Measurements from ENCODE around the gene PPP1R15B. TPM values are rescaled to one million over a fixed set of nuclear protein-coding genes. Genes with fewer than 3 reads are reported as not detected.

Gene PPP1R15B
- total and polyA plus RNA-seq, 12 donors, result 6.8 to 58.9 (median 41.8) TPM

- peak in 1 of 7 donors; percentile 6 for DNase-seq
- H3K4me3 ChIP-seq, result no peak overlapping the region
- intact Hi-C loops (cut with DNase I), result loop anchor here in 1 of 2 donors (5.0 kb wide), 1 partner anchor 44 kb away; the partner anchor contains the start of gene PIK3C2B
- 82 to 94% (median 91%) methylated on average over 7 of the region's 7 CpGs for WGBS, 4 donors
- peaks cover 0 to 22% of the 10 kb centered on the region in 2 donors for H3K36me3 ChIP-seq (replicated peaks in 1 of 2)
- no peaks in the 10 kb centered on the region for H3K9me3 ChIP-seq (replicated peaks in 1 of 3)
- no peak for TF ChIP-seq CTCF (IDR thresholded peaks at IDR 0.05)
- no peak for TF ChIP-seq POLR2A (IDR thresholded peaks at IDR 0.05)
- H3K27ac ChIP-seq, result no peak overlapping the region
- H3K27me3 ChIP-seq, result no peaks in the 10 kb centered on the region
- H3K4me1 ChIP-seq (replicated peaks in 1 of 2), result peaks cover 0 to 8% of the 10 kb centered on the region in 2 donors
These were observed 36.8 kb upstream of the PPP1R15B start for GRCh38 chr1:204448344-204448964.

GRCh38 chr1:204447736-204448135 lies 36.1 kb upstream of the PPP1R15B start:
- no peak overlapping the region for H3K27ac ChIP-seq
- H3K36me3 ChIP-seq (replicated peaks in 1 of 2), result peaks cover 0 to 24% of the 10 kb centered on the region in 2 donors
- no peak overlapping the region for H3K4me3 ChIP-seq
- no peaks in the 10 kb centered on the region for H3K27me3 ChIP-seq
- TF ChIP-seq CTCF (IDR thresholded peaks at IDR 0.05), result no peak
- no peak for TF ChIP-seq POLR2A (IDR thresholded peaks at IDR 0.05)
- intact Hi-C loops (cut with DNase I), result loop anchor here (2.0 to 5.0 kb wide), 2 partner anchors 45 to 53 kb away; partner anchors contain the start of gene PIK3C2B (in 1 of the 2)
- peak in 1 of 7 donors; percentile 1 for DNase-seq
- 56 to 74% (median 67%) methylated on average over 4 of the region's 4 CpGs for WGBS, 4 donors
- no peaks in the 10 kb centered on the region for H3K9me3 ChIP-seq (replicated peaks in 1 of 3)
- peaks cover 0 to 15% of the 10 kb centered on the region in 2 donors for H3K4me1 ChIP-seq (replicated peaks in 1 of 2)

GRCh38 chr1:204447190-204447589 lies 35.6 kb upstream of the PPP1R15B start:
- peaks cover 0 to 15% of the 10 kb centered on the region in 2 donors for H3K4me1 ChIP-seq (replicated peaks in 1 of 2)
- H3K4me3 ChIP-seq, result no peak overlapping the region
- no peak overlapping the region for H3K27ac ChIP-seq
- no peaks in the 10 kb centered on the region for H3K9me3 ChIP-seq (replicated peaks in 1 of 3)
- H3K36me3 ChIP-seq (replicated peaks in 1 of 2), result peaks cover 0 to 26% of the 10 kb centered on the region in 2 donors
- intact Hi-C loops (cut with DNase I), result loop anchor here (2.0 to 5.0 kb wide), 2 partner anchors 45 to 54 kb away; partner anchors contain the start of gene PIK3C2B (in 1 of the 2)
- TF ChIP-seq POLR2A (IDR thresholded peaks at IDR 0.05) (no peak), CTCF (IDR thresholded peaks at IDR 0.05) (no peak)
- WGBS, 4 donors, result 81 to 93% (median 88%) methylated on average over 5 to 6 of the region's 6 CpGs
- H3K27me3 ChIP-seq, result no peaks in the 10 kb centered on the region
- DNase-seq, result peak in 1 of 7 donors; percentile 4

GRCh38 chr1:204446413-204447111 lies 34.9 kb upstream of the PPP1R15B start:
- H3K27me3 ChIP-seq, result no peaks in the 10 kb centered on the region
- intact Hi-C loops (cut with DNase I), result loop anchor here (2.0 to 5.0 kb wide), 2 partner anchors 46 to 54 kb away; partner anchors contain the start of gene PIK3C2B (in 1 of the 2)
- peaks cover 0 to 26% of the 10 kb centered on the region in 2 donors for H3K36me3 ChIP-seq (replicated peaks in 1 of 2)
- H3K9me3 ChIP-seq (replicated peaks in 1 of 3), result no peaks in the 10 kb centered on the region
- H3K4me1 ChIP-seq (replicated peaks in 1 of 2), result peaks cover 0 to 15% of the 10 kb centered on the region in 2 donors
- no peak overlapping the region for H3K4me3 ChIP-seq
- peak; percentile 68 to 88 (median 79) for DNase-seq
- no peak overlapping the region for H3K27ac ChIP-seq
- 42 to 73% (median 44%) methylated on average over 7 to 11 of the region's 11 CpGs for WGBS, 4 donors
- TF ChIP-seq CTCF (IDR thresholded peaks at IDR 0.05) (peak; percentile 59 to 82 (median 73)), POLR2A (IDR thresholded peaks at IDR 0.05) (no peak)
